Measurements from ENCODE around the gene ASPN.

DNA sequence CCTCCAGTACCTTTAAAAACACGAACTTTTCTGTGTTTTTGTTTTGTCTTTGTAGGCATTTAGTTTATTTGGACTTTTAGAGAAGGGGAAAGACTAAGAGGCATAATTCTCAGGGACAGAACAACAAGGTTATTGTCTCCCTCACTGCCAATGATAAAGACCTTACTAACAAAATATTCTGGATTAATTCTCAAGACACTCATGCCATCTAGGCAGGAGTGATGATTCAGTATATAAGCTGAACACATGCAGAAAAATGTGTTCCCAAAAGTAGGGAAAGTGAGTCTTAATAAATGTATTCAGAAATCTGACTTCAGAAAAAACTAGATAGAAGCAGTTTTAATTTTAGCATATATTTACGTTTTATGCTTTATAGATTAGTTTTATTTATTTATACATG lies 17.4 kb upstream of the ASPN start:
- TF ChIP-seq MZF1 (tag by site-specific recombination; IDR thresholded peaks at IDR 0.05; ENCODE audit: borderline replicate concordance) (no peak), ZNF426 (tag by site-specific recombination; IDR thresholded peaks at IDR 0.05) (no peak), CTCF (tag by site-specific recombination; IDR thresholded peaks at IDR 0.05) (no peak)
